HG02798 (cell line): Measurements from ENCODE around the gene GRAMD1C.
"Not testable (repeated sequence)": the region's sequence is repeated elsewhere in the genome, so short reads cannot be mapped to it uniquely, and the experiment has no call there.

Source experiments
- ATAC-seq: cut with Tn5 transposase; IDR thresholded peaks from one replicate; pipeline ENCODE4 v1.9.1; 2021; ENCODE audit warnings: mild to moderate bottlenecking; ENCODE audit not compliant: unreplicated experiment, poor library complexity

GRAMD1C gene

GRCh38 chr3:113849841-113850240 lies 11.3 kb downstream of the GRAMD1C start:
- not testable (repeated sequence) for ATAC-seq

- not testable (repeated sequence) for ATAC-seq
These were observed 11.8 kb downstream of the GRAMD1C start for GRCh38 chr3:113850391-113850790.

GRCh38 chr3:113852506-113852905 lies 13.9 kb downstream of the GRAMD1C start:
- ATAC-seq, result no peak

- ATAC-seq, result no peak
These were observed 28.9 kb downstream of the GRAMD1C start for GRCh38 chr3:113867506-113867905.

- no peak for ATAC-seq
These were observed 34.7 kb downstream of the GRAMD1C start for GRCh38 chr3:113873293-113873692.

GRCh38 chr3:113873814-113874526 lies 35.4 kb downstream of the GRAMD1C start:
- no peak for ATAC-seq

GRCh38 chr3:113878403-113878802 lies 39.8 kb downstream of the GRAMD1C start:
- no peak for ATAC-seq

GRCh38 chr3:113885050-113885449 lies 46.5 kb downstream of the GRAMD1C start:
- ATAC-seq, result no peak

GRCh38 chr3:113890256-113890900 lies 51.8 kb downstream of the GRAMD1C start:
- no peak for ATAC-seq

- ATAC-seq, result no peak
These were observed 56.3 kb downstream of the GRAMD1C start for GRCh38 chr3:113894927-113895326.

- no peak for ATAC-seq
These were observed 57.4 kb downstream of the GRAMD1C start for GRCh38 chr3:113895964-113896363.

GRCh38 chr3:113896930-113897329 lies 58.3 kb downstream of the GRAMD1C start:
- no peak for ATAC-seq

- no peak for ATAC-seq
These were observed 58.8 kb downstream of the GRAMD1C start for GRCh38 chr3:113897373-113897777.

- ATAC-seq, result no peak
These were observed 60.3 kb downstream of the GRAMD1C start for GRCh38 chr3:113898892-113899291.

GRCh38 chr3:113906568-113907140 lies 68.1 kb downstream of the GRAMD1C start:
- ATAC-seq, result no peak

GRCh38 chr3:113908133-113908532 lies 69.5 kb downstream of the GRAMD1C start:
- ATAC-seq, result no peak

GRCh38 chr3:113910966-113911365 lies 72.4 kb downstream of the GRAMD1C start:
- ATAC-seq, result no peak

GRCh38 chr3:113912552-113913236 lies 74.1 kb downstream of the GRAMD1C start:
- peak; percentile 94 for ATAC-seq

GRCh38 chr3:113914646-113915045 lies 76.1 kb downstream of the GRAMD1C start:
- ATAC-seq, result no peak

- ATAC-seq, result no peak
These were observed 89.0 kb downstream of the GRAMD1C start for GRCh38 chr3:113927556-113927955.

- no peak for ATAC-seq
These were observed 108.2 kb downstream of the GRAMD1C start for GRCh38 chr3:113946831-113947230.
